ENCODE results near the gene NFIB. TPM values are rescaled to one million over a fixed set of nuclear protein-coding genes. Genes with fewer than 3 reads are reported as not detected.

Gene NFIB
- total and polyA plus RNA-seq, 4 donors: 10.8 to 278 (median 88.6) TPM

GRCh38 chr9:14133394-14133793 is 180.5 kb downstream of the NFIB start:
- peaks cover 0 to 3% of the 10 kb centered on the region in 2 donors for H3K4me1 ChIP-seq (ENCODE audit: control insufficient read depth in 1 of 2, insufficient read depth in 2 of 2, low read length in 2 of 2)
- DNase-seq: no peak

GRCh38 chr9:14132775-14133174 is 181.2 kb downstream of the NFIB start:
- no peaks in the 10 kb centered on the region for H3K9me3 ChIP-seq (ENCODE audit: control insufficient read depth, low read length)
- no peaks in the 10 kb centered on the region for H3K36me3 ChIP-seq (ENCODE audit: control insufficient read depth in 1 of 2, insufficient read depth in 2 of 2, low read length in 1 of 2)
- H3K4me1 ChIP-seq (ENCODE audit: control insufficient read depth in 1 of 2, insufficient read depth in 2 of 2, low read length in 2 of 2): peaks cover 0 to 3% of the 10 kb centered on the region in 2 donors
- intact Hi-C loops (cut with DNase I): no loop called here
- no peak overlapping the region for H3K27ac ChIP-seq (ENCODE audit: low read depth in 1 of 2, low read length in 2 of 2)
- H3K27me3 ChIP-seq (ENCODE audit: control insufficient read depth in 1 of 2, insufficient read depth in 2 of 2, low read length in 1 of 2): no peaks in the 10 kb centered on the region
- ATAC-seq (ENCODE audit: low FRiP score) (no peak), DNase-seq (no peak)
- WGBS, 2 donors: 68 to 75% methylated on average over 2 of the region's 2 CpGs
- H3K4me3 ChIP-seq (ENCODE audit: low read length in 2 of 2): no peak overlapping the region

More at GRCh38 chr9:14133394-14133793, 180.5 kb downstream of the NFIB start:
- Histone ChIP-seq H3K27me3 (ENCODE audit: control insufficient read depth in 1 of 2, insufficient read depth in 2 of 2, low read length in 1 of 2) (no peaks in the 10 kb centered on the region), H3K36me3 (ENCODE audit: control insufficient read depth in 1 of 2, insufficient read depth in 2 of 2, low read length in 1 of 2) (no peaks in the 10 kb centered on the region), H3K4me3 (ENCODE audit: low read length in 2 of 2) (no peak overlapping the region), H3K27ac (ENCODE audit: low read depth in 1 of 2, low read length in 2 of 2) (no peak overlapping the region), H3K9me3 (ENCODE audit: control insufficient read depth, low read length) (no peaks in the 10 kb centered on the region)
- ATAC-seq (ENCODE audit: low FRiP score): no peak
- intact Hi-C loops (cut with DNase I): no loop called here

- Histone ChIP-seq H3K4me1 (ENCODE audit: control insufficient read depth in 1 of 2, insufficient read depth in 2 of 2, low read length in 2 of 2) (peaks cover 0 to 3% of the 10 kb centered on the region in 2 donors), H3K9me3 (ENCODE audit: control insufficient read depth, low read length) (no peaks in the 10 kb centered on the region), H3K27me3 (ENCODE audit: control insufficient read depth in 1 of 2, insufficient read depth in 2 of 2, low read length in 1 of 2) (no peaks in the 10 kb centered on the region), H3K27ac (ENCODE audit: low read depth in 1 of 2, low read length in 2 of 2) (no peak overlapping the region), H3K36me3 (ENCODE audit: control insufficient read depth in 1 of 2, insufficient read depth in 2 of 2, low read length in 1 of 2) (no peaks in the 10 kb centered on the region), H3K4me3 (ENCODE audit: low read length in 2 of 2) (no peak overlapping the region)
- intact Hi-C loops (cut with DNase I): no loop called here
- 91 to 92% methylated on average over 11 of the region's 11 CpGs for WGBS, 2 donors
- ATAC-seq (ENCODE audit: low FRiP score) (no peak), DNase-seq (no peak)
These were observed 182.4 kb downstream of the NFIB start for GRCh38 chr9:14131356-14132088.

DNA sequence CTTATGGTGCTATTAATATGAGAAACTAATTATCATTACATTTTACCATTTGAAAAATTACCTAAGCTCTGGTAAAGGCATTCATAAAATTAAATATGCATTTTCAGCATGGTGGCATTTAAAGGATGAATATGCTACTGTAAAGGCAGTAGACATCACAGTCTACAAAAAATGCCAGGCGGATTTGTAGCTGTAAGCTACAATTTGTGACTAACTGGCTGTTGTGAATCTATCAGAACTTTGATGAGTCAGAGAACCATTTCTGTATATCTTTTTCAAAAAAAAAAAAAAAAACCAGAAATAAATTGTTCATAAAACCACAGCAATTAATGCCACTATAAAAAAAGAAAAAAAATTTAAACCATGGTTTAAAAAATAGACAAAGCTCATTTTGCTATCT is 186.3 kb downstream of the NFIB start:
- H3K4me3 ChIP-seq (ENCODE audit: low read length in 2 of 2): no peak overlapping the region
- H3K27ac ChIP-seq (ENCODE audit: low read depth in 1 of 2, low read length in 2 of 2): no peak overlapping the region
- peaks cover 0 to 4% of the 10 kb centered on the region in 2 donors for H3K36me3 ChIP-seq (ENCODE audit: control insufficient read depth in 1 of 2, insufficient read depth in 2 of 2, low read length in 1 of 2)
- no peak for DNase-seq
- intact Hi-C loops (cut with DNase I): no loop called here
- WGBS, 2 donors: 88 to 94% methylated on average over 1 of the region's 1 CpG
- H3K27me3 ChIP-seq (ENCODE audit: control insufficient read depth in 1 of 2, insufficient read depth in 2 of 2, low read length in 1 of 2): no peaks in the 10 kb centered on the region
- H3K9me3 ChIP-seq (ENCODE audit: control insufficient read depth, low read length): no peaks in the 10 kb centered on the region
- peaks cover 0 to 2% of the 10 kb centered on the region in 2 donors for H3K4me1 ChIP-seq (ENCODE audit: control insufficient read depth in 1 of 2, insufficient read depth in 2 of 2, low read length in 2 of 2)
- no peak for ATAC-seq (ENCODE audit: low FRiP score)

DNA sequence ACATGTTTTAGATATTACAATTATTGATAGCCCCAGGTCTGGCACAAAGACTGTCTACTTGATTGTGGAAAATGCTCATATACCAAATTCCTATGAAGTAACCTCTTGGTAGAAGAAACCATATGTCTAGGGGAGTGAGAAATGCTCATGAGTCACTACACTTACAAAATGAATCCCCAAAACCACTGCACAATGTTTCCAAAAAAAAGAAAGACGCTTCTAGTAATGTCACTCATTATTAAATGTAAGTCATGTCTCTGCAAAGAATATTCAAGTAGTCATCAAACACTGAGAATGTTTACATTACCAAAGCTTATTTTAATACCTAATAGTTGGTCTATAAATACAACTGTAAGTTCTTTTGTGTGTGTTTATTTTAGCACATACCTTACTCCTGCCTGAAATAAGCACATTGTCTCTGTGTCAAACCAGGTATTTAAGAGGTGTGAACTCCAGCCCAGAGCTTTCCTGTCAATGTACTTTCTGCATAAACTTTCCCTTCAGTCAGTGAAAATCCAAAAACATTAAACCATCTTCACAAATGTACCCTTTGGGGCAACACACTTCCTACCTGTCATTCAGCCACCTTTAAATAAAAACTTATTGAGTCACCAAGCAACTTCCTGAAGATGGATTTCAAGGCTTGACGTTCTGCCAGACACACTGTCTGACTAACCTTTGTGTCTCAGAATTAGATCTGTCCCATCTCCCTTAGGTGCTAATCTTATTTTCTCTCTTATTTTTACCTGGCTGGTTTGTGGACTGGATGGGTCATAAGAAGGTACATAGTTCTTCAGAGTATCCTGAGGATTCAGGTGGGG is 194.0 kb downstream of the NFIB start:
- Histone ChIP-seq H3K9me3 (ENCODE audit: control insufficient read depth, low read length) (no peaks in the 10 kb centered on the region), H3K36me3 (ENCODE audit: control insufficient read depth in 1 of 2, insufficient read depth in 2 of 2, low read length in 1 of 2) (peaks cover 4 to 11% of the 10 kb centered on the region in 2 donors), H3K27me3 (ENCODE audit: control insufficient read depth in 1 of 2, insufficient read depth in 2 of 2, low read length in 1 of 2) (no peaks in the 10 kb centered on the region), H3K4me3 (ENCODE audit: low read length in 2 of 2) (no peak overlapping the region), H3K27ac (ENCODE audit: low read depth in 1 of 2, low read length in 2 of 2) (no peak overlapping the region), H3K4me1 (ENCODE audit: control insufficient read depth in 1 of 2, insufficient read depth in 2 of 2, low read length in 2 of 2) (no peaks in the 10 kb centered on the region)
- DNase-seq (no peak), ATAC-seq (ENCODE audit: low FRiP score) (no peak)
- WGBS, 2 donors: 82 to 83% methylated on average over 2 of the region's 2 CpGs
- intact Hi-C loops (cut with DNase I): no loop called here

DNA sequence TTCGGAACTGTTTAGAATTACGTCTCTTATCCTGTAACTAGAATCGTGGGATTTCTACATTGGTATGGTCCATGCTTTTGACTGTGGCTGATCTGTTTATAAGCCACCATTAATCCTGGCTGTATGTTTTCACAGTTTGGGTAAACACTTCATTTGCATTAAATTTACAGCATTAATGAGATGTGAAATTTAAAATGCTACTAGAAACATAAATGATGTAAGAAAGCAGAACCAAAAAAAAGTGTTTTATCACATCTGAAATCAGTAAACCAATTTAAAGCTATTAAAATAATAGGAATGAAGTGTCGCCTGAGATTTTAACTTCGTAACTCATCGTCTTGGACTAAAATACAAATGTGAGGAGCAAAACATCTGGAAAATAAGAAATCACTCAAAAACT is 201.7 kb downstream of the NFIB start:
- peaks cover 5% of the 10 kb centered on the region in 2 donors for H3K36me3 ChIP-seq (ENCODE audit: control insufficient read depth in 1 of 2, insufficient read depth in 2 of 2, low read length in 1 of 2)

GRCh38 chr9:14111696-14112095 is 202.2 kb downstream of the NFIB start:
- H3K27ac ChIP-seq (ENCODE audit: low read depth in 1 of 2, low read length in 2 of 2): no peak overlapping the region
- H3K36me3 ChIP-seq (ENCODE audit: control insufficient read depth in 1 of 2, insufficient read depth in 2 of 2, low read length in 1 of 2): peaks cover 5% of the 10 kb centered on the region in 2 donors
- DNase-seq: no peak
- no peak for ATAC-seq (ENCODE audit: low FRiP score)
- WGBS, 2 donors: 93 to 97% methylated on average over 1 of the region's 1 CpG
- intact Hi-C loops (cut with DNase I): no loop called here
- no peak overlapping the region for H3K4me3 ChIP-seq (ENCODE audit: low read length in 2 of 2)
- no peaks in the 10 kb centered on the region for H3K9me3 ChIP-seq (ENCODE audit: control insufficient read depth, low read length)
- no peaks in the 10 kb centered on the region for H3K4me1 ChIP-seq (ENCODE audit: control insufficient read depth in 1 of 2, insufficient read depth in 2 of 2, low read length in 2 of 2)
- no peaks in the 10 kb centered on the region for H3K27me3 ChIP-seq (ENCODE audit: control insufficient read depth in 1 of 2, insufficient read depth in 2 of 2, low read length in 1 of 2)

More for the DNA sequence above, 201.7 kb downstream of the NFIB start:
- 93 to 96% methylated on average over 6 of the region's 6 CpGs for WGBS, 2 donors
- ATAC-seq (ENCODE audit: low FRiP score): no peak
- Histone ChIP-seq H3K4me3 (ENCODE audit: low read length in 2 of 2) (no peak overlapping the region), H3K9me3 (ENCODE audit: control insufficient read depth, low read length) (no peaks in the 10 kb centered on the region), H3K4me1 (ENCODE audit: control insufficient read depth in 1 of 2, insufficient read depth in 2 of 2, low read length in 2 of 2) (no peaks in the 10 kb centered on the region), H3K27ac (ENCODE audit: low read depth in 1 of 2, low read length in 2 of 2) (no peak overlapping the region), H3K27me3 (ENCODE audit: control insufficient read depth in 1 of 2, insufficient read depth in 2 of 2, low read length in 1 of 2) (no peaks in the 10 kb centered on the region)
- intact Hi-C loops (cut with DNase I): no loop called here
- DNase-seq: no peak

GRCh38 chr9:14107977-14108376 is 206.0 kb downstream of the NFIB start:
- Histone ChIP-seq H3K36me3 (ENCODE audit: control insufficient read depth in 1 of 2, insufficient read depth in 2 of 2, low read length in 1 of 2) (peaks cover 0 to 1% of the 10 kb centered on the region in 2 donors), H3K4me3 (ENCODE audit: low read length in 2 of 2) (no peak overlapping the region), H3K9me3 (ENCODE audit: control insufficient read depth, low read length) (no peaks in the 10 kb centered on the region), H3K27ac (ENCODE audit: low read depth in 1 of 2, low read length in 2 of 2) (no peak overlapping the region), H3K4me1 (ENCODE audit: control insufficient read depth in 1 of 2, insufficient read depth in 2 of 2, low read length in 2 of 2) (no peaks in the 10 kb centered on the region), H3K27me3 (ENCODE audit: control insufficient read depth in 1 of 2, insufficient read depth in 2 of 2, low read length in 1 of 2) (no peaks in the 10 kb centered on the region)
- WGBS, 2 donors: 63% methylated on average over 3 of the region's 3 CpGs
- DNase-seq: no peak
- intact Hi-C loops (cut with DNase I): no loop called here
- no peak for ATAC-seq (ENCODE audit: low FRiP score)

GRCh38 chr9:14107495-14107894 is 206.4 kb downstream of the NFIB start:
- Histone ChIP-seq H3K27ac (ENCODE audit: low read depth in 1 of 2, low read length in 2 of 2) (no peak overlapping the region), H3K4me1 (ENCODE audit: control insufficient read depth in 1 of 2, insufficient read depth in 2 of 2, low read length in 2 of 2) (no peaks in the 10 kb centered on the region), H3K9me3 (ENCODE audit: control insufficient read depth, low read length) (no peaks in the 10 kb centered on the region), H3K27me3 (ENCODE audit: control insufficient read depth in 1 of 2, insufficient read depth in 2 of 2, low read length in 1 of 2) (no peaks in the 10 kb centered on the region), H3K4me3 (ENCODE audit: low read length in 2 of 2) (no peak overlapping the region), H3K36me3 (ENCODE audit: control insufficient read depth in 1 of 2, insufficient read depth in 2 of 2, low read length in 1 of 2) (no peaks in the 10 kb centered on the region)
- no peak for ATAC-seq (ENCODE audit: low FRiP score)
- intact Hi-C loops (cut with DNase I): no loop called here
- DNase-seq: no peak

All from aorta (tissue), 5 donors.